Mucosa of descending colon (tissue), 3 donors: ENCODE results near the gene FRMD4A. TPM values are rescaled to one million over a fixed set of nuclear protein-coding genes. Genes with fewer than 3 reads are reported as not detected.

Experiments
- ATAC-seq: fragments of 200-7000 bp; cut with Tn5 transposase; one replicate; pipeline ENCODE4 v1.9.1; 2020; ENCODE audit warnings: mild to moderate bottlenecking, moderate library complexity
- DNase-seq, 3 donors: peaks; one replicate each; pipeline ENCODE4 v3.0.0-alpha.2; 2020
- H3K36me3 ChIP-seq: fragments of 200-600 bp; one replicate; pipeline ENCODE4 v1.8.0; 2021; ENCODE audit warnings: low read depth, mild to moderate bottlenecking
- H3K4me1 ChIP-seq: fragments of 200-600 bp; one replicate; pipeline ENCODE4 v1.8.0; 2021; ENCODE audit warnings: low read depth, mild to moderate bottlenecking
- H3K4me3 ChIP-seq: fragments of 200-600 bp; one replicate; pipeline ENCODE4 v1.8.0; 2021; ENCODE audit warnings: mild to moderate bottlenecking
- H3K9me3 ChIP-seq: fragments of 200-600 bp; one replicate; pipeline ENCODE4 v1.8.0; 2021; ENCODE audit warnings: mild to moderate bottlenecking
- CTCF ChIP-seq: fragments of 200-600 bp; IDR thresholded peaks from one replicate; pipeline ENCODE4 v1.8.0; 2022; ENCODE audit warnings: antibody characterized with exemption, mild to moderate bottlenecking
- intact Hi-C, 2 donors: fragments of 100-400 bp; cut with DNase I in 1 of 2; cut with micrococcal nuclease in 1 of 2; formaldehyde crosslinking; loops; one replicate each; pipeline versions ENCODE4 v1.11.0 to v1.11.1; 2022; cut with DNase I, micrococcal nuclease
- total RNA-seq, 3 donors: library from RNA; stranded (reverse); fragmentation: NEBNext Ultra II Directional in 2 of 3; extraction: Animal tissue kit (Norgen Biotek cat#: 25700) in 2 of 3; gene quantifications; one replicate each; pipeline versions ENCODE4 v1.2.1 to v1.2.4, GENCODE V29; 2021 to 2023
- donor health status: DM: no; HTN: no; CAD: no; lungs with moderate emphysema.
- donor health status: DM: no; HTN: no; CAD: no.
- donor health status: DM: no; HTN: yes; CAD: no.

Gene FRMD4A
- total RNA-seq, 3 donors from 2014 or later: 9.8 to 40.6 (median 17.2) TPM

DNA sequence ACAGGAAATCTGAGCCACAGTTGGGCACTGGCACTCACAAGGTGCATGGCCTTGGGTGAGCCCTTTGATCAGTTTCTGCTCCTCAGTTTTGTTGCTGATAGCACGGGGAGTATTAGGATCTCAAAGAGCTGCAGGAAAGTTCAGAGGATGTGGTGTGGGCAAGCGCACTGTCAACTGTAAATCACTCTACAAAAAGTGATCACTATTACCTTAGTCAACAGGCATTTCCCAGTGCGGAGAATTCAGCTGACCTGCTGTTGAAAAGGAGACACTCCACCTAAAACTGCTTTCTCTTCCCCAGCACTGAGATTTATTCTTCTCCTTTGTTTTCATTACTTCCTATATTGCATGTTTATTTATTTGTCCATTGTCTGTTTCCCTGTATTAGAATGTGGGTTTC lies 412.9 kb downstream of the FRMD4A start:
- no peak for DNase-seq
- intact Hi-C loops: no loop called here
- Histone ChIP-seq H3K4me3 (no peak overlapping the region), H3K9me3 (no peaks in the 10 kb centered on the region), H3K4me1 (no peaks in the 10 kb centered on the region), H3K36me3 (no peaks in the 10 kb centered on the region)
- TF ChIP-seq CTCF: no peak
- ATAC-seq: no peak

DNA sequence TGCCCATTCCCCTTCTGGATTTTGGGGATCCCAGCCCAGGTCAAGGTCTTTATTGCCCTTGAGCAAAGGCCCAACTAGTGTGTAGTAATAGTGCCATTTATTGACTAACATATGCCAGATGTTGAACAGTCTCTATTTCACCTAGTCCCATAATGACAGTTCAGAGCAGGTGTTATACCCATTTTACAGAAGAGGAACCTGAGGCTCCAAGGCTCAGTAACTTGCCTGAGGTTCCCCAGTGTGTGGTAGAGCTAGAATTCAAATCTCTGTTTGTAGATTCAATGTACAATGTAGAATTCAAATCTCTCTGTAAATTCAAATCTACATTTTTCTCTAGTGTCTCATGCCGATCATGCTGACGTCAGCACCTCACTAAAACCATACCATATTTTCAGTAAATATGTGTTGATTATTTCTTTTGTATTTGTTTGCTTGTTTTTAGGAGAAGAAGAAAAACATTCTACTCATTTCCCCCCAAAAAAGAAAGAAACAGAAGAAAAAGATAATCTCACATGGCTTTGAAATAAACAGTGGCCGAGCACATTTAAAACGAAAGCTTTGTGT lies 414.3 kb downstream of the FRMD4A start:
- intact Hi-C loops: no loop called here
- Histone ChIP-seq H3K4me3 (no peak overlapping the region), H3K9me3 (no peaks in the 10 kb centered on the region), H3K36me3 (no peaks in the 10 kb centered on the region), H3K4me1 (no peaks in the 10 kb centered on the region)
- no peak for DNase-seq
- TF ChIP-seq CTCF: no peak
- ATAC-seq: no peak

- TF ChIP-seq CTCF: no peak
- no peaks in the 10 kb centered on the region for H3K4me1 ChIP-seq
- no peaks in the 10 kb centered on the region for H3K36me3 ChIP-seq
- intact Hi-C loops: no loop called here
- ATAC-seq (no peak), DNase-seq (no peak)
- H3K9me3 ChIP-seq: no peaks in the 10 kb centered on the region
- no peak overlapping the region for H3K4me3 ChIP-seq
Observed at GRCh38 chr10:13915710-13916109, 415.0 kb downstream of the FRMD4A start.

DNA sequence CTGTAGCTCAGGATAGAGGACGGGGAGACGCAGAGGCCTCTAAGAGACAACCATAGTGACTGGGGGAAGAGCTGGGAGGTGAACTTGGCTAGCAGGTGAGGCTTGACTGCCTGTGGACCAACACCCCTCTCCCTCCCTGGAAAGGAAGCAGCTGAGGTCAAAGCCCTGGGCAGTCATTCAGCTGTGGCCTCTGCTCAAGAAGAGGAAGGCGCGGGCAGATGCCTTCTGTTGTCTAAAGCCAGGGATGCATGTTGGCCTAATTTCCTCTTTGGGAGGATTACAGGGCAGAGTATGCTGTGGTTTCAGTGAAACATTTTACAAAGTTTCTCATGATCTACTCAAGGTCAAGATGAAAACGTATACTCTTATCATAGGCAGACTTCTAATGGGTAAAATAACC lies 416.8 kb downstream of the FRMD4A start:
- no peak overlapping the region for H3K4me3 ChIP-seq
- TF ChIP-seq CTCF: no peak
- H3K4me1 ChIP-seq: no peaks in the 10 kb centered on the region
- H3K9me3 ChIP-seq: no peaks in the 10 kb centered on the region
- intact Hi-C loops: no loop called here
- no peaks in the 10 kb centered on the region for H3K36me3 ChIP-seq
- no peak for DNase-seq
- no peak for ATAC-seq

DNA sequence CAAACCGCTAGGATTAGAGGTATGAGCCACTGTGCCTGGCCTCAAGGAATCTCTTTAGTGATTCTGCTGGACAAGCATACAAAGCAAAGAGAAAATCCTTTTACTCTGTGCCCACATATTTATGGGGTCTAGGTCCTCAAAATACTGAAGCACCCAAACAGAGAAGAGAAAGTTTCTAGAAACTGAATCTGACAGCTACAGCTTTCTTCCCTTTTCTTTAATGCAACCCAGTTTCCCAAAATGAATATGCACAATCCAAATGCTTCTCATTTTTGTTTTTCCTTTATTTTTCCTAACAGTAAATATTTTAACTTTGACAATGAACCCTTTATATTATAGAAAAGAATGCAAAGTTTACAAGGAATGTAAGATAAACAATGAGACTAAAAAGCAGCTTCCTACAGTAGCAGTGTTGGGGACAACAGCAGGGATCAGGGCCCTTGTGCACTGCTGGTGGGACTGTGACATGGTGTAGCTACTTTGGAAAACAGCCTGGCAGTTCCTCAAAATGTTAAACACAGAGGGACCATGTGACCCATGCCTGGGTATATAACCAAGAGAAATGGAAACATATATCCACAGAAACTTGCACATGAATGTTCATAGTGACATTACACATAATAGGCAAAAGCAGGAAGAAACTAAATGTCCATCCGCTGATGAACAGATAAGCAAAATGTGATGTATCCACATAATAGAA lies 418.8 kb downstream of the FRMD4A start:
- ATAC-seq: no peak

More for the DNA sequence above, 418.8 kb downstream of the FRMD4A start:
- H3K9me3 ChIP-seq: no peaks in the 10 kb centered on the region
- H3K4me3 ChIP-seq: no peak overlapping the region
- H3K4me1 ChIP-seq: no peaks in the 10 kb centered on the region
- DNase-seq: no peak
- no peak for TF ChIP-seq CTCF
- intact Hi-C loops: no loop called here
- H3K36me3 ChIP-seq: no peaks in the 10 kb centered on the region
